ENCODE data around the gene SNX21.
"Not testable (repeated sequence)": the region's sequence is repeated elsewhere in the genome, so short reads cannot be mapped to it uniquely, and the experiment has no call there.

SNX21 gene

GRCh38 chr20:45823949-45824835 lies 9.4 kb upstream of the SNX21 start:
- no peak for DNase-seq

- DNase-seq: no peak
These were observed 7.1 kb upstream of the SNX21 start for GRCh38 chr20:45826381-45827019.

DNA sequence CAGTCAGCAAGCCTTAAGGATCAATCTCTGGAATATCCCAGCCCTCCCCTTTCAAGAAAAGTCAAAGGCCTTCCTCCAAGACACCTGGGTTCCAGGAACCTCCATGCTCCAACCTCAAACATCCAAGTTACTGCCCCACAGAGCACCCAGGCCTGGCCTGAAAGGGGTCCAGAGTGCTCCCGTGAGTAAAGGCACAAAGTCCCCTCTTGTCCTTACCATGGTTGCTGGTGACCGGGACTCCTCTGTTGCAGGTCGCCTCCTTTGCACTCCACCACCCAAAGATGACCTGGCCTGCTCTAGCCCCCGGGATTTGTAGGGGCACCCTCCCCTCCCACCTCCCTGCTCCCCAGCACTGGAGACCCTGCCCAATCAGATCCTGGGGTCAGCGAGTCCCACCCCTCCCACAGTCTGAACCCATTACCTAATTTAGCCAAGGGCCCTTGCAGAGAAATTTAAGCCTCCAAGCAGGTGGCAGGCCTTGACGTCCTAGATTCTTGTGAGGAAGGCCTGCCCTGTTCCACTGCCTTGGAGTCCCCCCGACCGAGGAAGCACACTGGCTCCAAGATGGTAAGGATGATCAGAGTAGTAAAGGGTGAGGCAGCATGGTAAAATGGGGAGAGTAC lies 6.5 kb upstream of the SNX21 start, which contains the start of gene TNNC2:
TNNC2 (minus strand) TSS at position 283 of the 623 bp plus-strand sequence; CDS start at position 219, 64 bp downstream.
- no peak for DNase-seq

- DNase-seq: no peak
These were observed 5.9 kb upstream of the SNX21 start for GRCh38 chr20:45827712-45828111.

DNA sequence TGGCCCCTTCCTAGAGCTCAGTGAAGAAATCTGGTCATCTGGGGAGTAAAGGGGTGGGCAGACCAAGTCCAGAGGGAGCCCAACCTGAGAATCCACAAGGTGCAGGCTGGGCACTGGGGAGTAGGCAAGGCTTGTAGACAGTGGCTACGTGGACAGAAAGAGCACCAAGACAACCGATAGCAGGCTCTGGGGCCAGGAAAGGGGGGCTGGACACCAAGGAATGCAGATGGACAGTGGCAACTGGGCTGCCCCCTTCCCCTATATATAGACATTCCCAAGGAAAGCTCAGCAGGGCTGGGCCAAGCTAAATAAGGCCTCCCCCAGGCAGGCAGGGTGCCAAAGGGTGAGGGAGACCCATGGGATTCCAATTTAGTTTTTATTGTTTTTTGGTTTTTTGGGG lies 5.0 kb upstream of the SNX21 start:
- DNase-seq: no peak

DNA sequence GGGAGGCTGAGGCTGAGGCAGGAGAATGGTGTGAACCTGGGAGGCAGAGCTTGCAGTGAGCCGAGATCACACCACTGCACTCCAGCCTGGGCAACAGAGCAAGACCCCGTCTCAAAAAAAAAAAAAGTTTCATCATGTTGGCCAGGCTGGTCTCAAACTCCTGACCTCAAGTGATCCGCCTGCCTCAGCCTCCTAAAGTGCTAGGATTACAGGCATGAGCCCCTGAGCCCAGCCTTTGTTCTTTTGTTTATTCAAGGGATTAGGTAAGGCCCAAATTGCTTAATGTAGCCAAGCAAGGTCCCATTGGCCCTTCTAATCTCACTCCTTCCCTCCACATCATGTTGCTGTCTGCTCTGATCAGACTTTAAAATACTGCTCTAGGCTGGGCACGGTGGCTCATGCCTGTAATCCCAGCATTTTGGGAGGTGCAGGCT lies 3.9 kb upstream of the SNX21 start:
- not testable (repeated sequence) for DNase-seq

DNA sequence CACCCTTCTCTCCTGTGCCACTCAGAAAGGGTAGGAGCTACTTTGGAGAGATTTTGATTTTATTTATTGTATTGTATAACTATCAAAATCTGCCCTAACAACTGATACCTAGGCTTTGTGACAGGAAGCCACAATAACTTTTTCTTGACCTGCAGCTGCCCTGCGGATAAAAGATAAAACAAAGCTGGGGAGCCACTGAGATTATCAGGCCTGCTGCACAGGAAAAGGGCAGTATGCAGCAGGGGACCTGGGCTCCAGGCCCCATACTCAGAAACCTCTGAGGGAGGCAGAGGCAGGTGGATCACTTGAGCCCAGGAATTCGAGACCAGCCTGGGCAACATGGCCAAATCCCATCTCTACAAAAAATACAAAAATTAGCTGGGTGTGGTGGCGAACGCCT lies 980 bp upstream of the SNX21 start:
- no peak for DNase-seq

- no peak for DNase-seq
These were observed 541 bp downstream of the SNX21 start for GRCh38 chr20:45833883-45834796.

DNA sequence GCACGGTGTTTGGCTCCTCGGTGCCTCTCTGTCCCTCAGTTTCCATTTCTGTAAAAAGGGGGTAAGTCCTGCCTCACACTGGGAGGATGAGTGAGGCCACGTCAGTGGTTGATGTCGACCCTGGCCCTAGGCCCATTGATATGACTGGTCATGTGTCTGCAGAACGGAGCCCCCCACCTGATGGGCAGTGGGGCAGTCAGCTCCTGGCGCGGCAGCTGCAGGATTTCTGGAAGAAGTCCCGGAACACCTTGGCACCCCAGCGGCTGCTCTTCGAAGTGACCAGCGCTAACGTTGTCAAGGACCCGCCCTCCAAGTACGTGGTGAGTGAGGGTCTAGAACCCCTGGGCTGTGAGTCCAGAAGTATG lies 1.2 kb downstream of the SNX21 start:
- DNase-seq: no peak

GRCh38 chr20:45835329-45835765 lies 1.7 kb downstream of the SNX21 start:
- DNase-seq: no peak

DNA sequence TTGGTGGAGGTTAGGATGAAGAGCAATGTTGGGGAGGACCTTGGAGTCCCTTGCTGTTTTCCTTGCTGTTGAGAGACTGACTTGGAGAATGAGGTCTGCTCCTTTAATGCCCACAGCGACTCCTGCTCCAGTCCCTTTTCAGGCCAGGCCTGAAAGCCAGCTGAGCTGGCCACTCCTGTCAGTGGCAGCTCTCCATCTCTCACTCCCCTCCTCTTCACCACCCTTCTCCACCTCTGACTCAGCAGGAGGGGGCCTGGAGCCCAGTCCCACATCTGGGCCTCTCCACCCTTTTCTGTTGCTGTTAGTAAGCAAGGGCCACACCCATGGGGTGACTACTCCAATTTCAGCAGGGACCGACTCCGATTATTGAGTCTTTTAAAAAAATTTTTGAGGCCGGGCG lies 2.2 kb downstream of the SNX21 start:
- DNase-seq: no peak

DNA sequence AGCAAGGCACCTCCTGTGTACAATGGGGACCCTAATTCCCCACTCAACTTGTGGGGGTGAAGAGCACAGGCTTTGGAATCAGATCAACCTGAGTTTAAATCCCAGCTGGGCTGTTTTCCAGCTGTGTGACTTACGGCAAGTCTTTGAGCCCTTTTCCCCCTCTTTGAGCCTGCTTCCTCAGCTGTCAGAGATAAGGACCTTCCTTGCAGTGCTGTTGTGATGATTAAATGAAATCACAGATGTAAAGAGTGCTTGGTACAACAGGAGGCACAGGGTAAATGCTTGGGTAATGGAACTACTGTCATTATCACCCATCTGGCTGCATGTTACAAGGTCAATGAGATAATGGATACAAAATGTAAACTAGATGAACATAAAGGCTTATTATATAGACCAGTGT lies 3.2 kb downstream of the SNX21 start:
- no peak for DNase-seq

GRCh38 chr20:45840700-45841198 lies 7.2 kb downstream of the SNX21 start:
- DNase-seq: no peak

DNA sequence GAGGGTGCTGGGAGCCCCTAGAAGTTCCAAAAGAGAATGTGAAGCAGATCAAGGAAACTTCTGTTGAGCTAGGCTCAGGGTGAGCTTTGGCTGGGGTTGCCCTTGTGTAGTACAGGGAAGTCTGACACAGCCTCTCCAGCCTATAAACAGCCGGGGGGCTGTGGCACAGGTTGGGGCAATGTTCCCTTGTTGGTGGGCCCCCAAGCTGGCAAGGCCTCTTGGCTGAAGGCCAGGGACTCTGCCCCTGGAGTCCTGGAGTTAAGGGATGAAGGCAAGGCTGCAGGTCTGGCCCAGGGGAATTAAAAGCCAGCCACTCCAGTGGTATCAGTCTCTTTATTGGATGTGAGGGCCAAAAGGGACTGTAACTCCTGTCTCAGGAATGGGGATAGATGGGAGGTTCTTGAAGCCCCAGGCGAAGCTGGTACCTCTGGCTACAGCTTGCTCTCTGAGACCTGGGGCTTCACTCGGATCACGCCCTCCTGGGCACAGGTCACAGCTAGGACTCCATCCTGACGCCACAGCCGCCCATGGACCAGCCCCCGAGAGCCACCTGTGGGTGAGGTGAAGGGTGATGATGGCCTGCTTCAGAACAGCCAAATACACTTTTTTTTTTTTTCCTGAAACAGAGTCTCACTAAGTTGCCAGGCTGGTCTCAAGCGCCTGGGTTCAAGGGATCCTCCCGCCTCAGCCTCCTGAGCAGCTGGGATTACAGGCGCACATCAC lies 8.0 kb downstream of the SNX21 start:
- no peak for DNase-seq

DNA sequence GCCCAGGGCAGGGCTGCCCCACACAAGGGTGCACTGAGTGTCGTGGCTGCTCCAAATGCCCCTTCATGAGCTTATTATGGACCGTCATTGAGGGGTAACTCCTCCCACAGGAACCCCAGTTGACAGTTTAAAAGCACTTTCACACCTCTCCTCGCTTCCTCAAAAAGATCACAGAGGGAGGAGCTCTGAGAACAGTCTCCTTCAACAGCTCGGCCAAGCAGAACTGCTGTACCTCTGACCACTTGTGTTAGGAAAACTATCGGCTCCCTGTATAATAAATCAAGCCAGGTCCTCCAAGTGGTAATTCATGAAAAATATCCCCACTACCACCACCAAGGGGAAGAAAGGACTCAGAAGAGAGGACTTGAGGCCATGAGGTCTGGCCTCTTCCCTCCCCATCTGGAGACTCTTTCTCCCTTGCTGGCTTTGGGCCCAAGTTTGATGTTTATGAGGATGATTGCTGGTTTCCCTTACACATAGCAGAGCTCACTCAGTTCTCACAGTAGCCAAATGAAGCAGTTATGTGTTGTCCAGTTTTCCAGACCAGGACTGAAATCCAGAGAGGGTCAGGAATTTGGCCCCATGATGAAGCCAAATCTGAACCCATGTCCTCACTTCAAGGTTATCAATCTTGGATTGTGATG lies 8.7 kb downstream of the SNX21 start:
- no peak for DNase-seq

DNA sequence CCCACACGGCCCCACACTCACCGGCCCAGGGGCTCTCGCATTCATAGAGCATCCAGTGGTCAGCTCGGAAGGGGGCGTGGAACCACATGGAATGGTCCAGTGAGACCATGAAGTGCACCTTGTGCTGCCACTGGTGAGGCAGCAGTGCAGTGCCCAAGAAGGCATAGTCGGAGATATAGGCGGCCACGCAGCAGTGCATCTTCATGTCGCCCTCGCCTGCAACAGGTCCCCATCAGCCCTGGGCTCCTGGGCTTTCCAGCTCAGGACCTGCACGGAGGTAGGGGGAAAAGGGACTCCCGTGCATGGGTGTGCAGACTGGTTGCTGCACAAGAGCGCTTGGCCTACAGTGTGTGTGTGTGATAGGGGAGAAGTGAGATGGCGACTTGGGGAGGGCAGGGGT lies 9.9 kb downstream of the SNX21 start:
- no peak for DNase-seq

DNA sequence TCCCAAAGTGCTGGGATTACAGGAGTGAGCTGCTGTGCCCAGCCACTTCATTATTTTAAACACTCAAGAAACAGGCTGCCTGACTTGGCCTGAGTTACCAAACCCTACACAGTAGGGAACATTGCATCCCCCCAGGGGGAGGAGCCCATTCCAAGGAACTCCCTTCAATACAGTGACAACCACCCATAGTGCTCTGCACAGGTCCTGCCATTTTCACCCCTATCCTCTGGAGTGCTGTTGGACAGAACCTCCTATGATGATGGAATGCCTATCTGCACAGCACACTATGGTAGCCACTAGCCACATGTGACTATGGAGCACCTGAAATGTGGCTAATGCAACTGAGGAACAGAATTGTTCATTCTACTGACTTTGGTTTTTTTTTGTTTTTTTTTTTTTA lies 11.9 kb downstream of the SNX21 start:
- DNase-seq: no peak

GRCh38 chr20:45848421-45848820 lies 14.8 kb downstream of the SNX21 start:
- no peak for DNase-seq

DNA sequence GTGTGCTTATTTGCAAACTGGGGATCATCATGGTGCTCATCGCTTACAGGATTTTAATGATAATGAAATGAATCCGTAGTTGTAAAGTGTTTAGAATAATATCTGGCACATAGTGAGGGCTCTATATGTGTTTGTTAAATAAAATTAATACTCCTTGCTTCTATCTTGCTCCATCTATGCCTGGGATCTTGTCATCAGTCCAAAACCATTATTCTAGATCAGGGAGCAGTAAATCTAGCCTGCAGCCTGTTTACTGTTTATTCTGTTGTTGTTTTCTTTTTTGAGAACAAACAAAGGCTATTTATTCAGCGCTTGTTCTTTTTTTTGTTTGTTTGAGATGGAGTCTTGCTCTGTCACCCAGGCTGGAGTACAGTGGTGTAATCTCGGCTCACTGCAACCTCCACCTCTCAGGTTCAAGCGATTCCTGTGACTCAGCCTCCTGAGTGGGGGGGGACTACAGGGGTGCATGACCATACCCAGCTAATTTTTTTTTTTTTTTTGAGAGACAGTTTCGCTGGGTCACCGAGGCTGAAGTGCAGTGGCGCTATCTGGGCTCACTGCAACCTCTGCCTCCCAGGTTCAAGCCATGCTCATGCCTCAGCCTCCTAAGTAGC lies 15.5 kb downstream of the SNX21 start:
- DNase-seq: no peak

DNA sequence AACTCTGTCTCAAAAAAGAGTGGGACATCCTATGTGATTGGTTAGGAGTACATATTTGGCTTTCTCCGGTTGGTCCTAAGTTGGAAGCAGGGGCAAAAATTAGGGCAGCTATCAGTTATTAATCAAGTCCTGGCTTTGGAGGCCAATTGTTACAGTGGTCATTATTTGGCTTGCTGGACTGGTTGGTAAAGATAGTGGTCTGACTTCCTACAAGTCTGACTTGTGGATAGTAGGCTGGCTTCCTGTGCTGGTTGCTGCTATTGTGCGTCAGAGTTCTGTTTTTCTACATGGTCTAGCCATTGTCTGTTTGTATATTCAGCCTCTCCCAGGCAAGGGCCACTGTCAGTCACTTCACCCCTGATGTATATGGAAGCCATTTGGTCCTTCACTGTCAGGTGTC lies 16.6 kb downstream of the SNX21 start:
- no peak for DNase-seq

- DNase-seq: no peak
These were observed 17.3 kb downstream of the SNX21 start for GRCh38 chr20:45850926-45851325.
